SJSA1 (cell line): ENCODE results near the gene NMRAL1. TPM values are rescaled to one million over a fixed set of nuclear protein-coding genes. Genes with fewer than 3 reads are reported as not detected.
A peak's percentile ranks its signal among the peaks of the same experiment; 100 is the strongest.

Experiments
- DNase-seq, 2 experiments: peaks; one replicate each; pipeline ENCODE4 v3.0.0-alpha.2; 2015 to 2020; ENCODE audit warnings: low spot score in 2 of 2, low read depth in 1 of 2
- H3K27ac ChIP-seq: fragments of 250-450 bp; sonication (Bioruptor Pico); 2 replicates; pipeline ENCODE4 v1.5.1; 2020; ENCODE audit warnings: mild to moderate bottlenecking, moderate library complexity
- H3K27me3 ChIP-seq: fragments of 250-450 bp; sonication (Bioruptor Pico); replicated peaks from 2 replicates; pipeline ENCODE4 v1.5.1; 2020; ENCODE audit warnings: mild to moderate bottlenecking, moderate library complexity
- H3K36me3 ChIP-seq: fragments of 250-450 bp; sonication (Bioruptor Pico); 2 replicates; pipeline ENCODE4 v1.5.1; 2020; ENCODE audit warnings: mild to moderate bottlenecking
- H3K4me1 ChIP-seq: fragments of 250-450 bp; sonication (Bioruptor Pico); replicated peaks from 2 replicates; pipeline ENCODE4 v1.6.1; 2021; ENCODE audit warnings: mild to moderate bottlenecking
- H3K4me3 ChIP-seq: fragments of 250-450 bp; sonication (Bioruptor Pico); 2 replicates; pipeline ENCODE4 v1.5.1; 2020; ENCODE audit warnings: mild to moderate bottlenecking
- H3K9me3 ChIP-seq: fragments of 250-450 bp; sonication (Bioruptor Pico); replicated peaks from 2 replicates; pipeline ENCODE4 v1.5.1; 2020; ENCODE audit warnings: mild to moderate bottlenecking
- total RNA-seq: library from RNA; depleted of rRNA; stranded (reverse); fragments of >200 nt; shearing (Covaris generic); gene quantifications from 2 replicates; pipeline ENCODE4 v1.2.3, GENCODE V29; 2014

The NMRAL1 gene
- total RNA-seq, 1 experiment from 2014 or later = 9.5 TPM

- no peaks in the 10 kb centered on the region for H3K27me3 ChIP-seq
- H3K36me3 ChIP-seq = peaks cover 96% of the 10 kb centered on the region
- no peaks in the 10 kb centered on the region for H3K9me3 ChIP-seq
- no peak overlapping the region for H3K27ac ChIP-seq
- DNase-seq = no peak
- H3K4me1 ChIP-seq = no peaks in the 10 kb centered on the region
- no peak overlapping the region for H3K4me3 ChIP-seq
These were observed 32.1 kb downstream of the NMRAL1 start for GRCh38 chr16:4442371-4442770.

- no peaks in the 10 kb centered on the region for H3K9me3 ChIP-seq
- H3K36me3 ChIP-seq = peaks cover 94% of the 10 kb centered on the region
- DNase-seq = no peak
- no peaks in the 10 kb centered on the region for H3K4me1 ChIP-seq
- H3K27me3 ChIP-seq = no peaks in the 10 kb centered on the region
- no peak overlapping the region for H3K27ac ChIP-seq
- H3K4me3 ChIP-seq = no peak overlapping the region
These were observed 37.1 kb downstream of the NMRAL1 start for GRCh38 chr16:4437366-4437765.

DNA sequence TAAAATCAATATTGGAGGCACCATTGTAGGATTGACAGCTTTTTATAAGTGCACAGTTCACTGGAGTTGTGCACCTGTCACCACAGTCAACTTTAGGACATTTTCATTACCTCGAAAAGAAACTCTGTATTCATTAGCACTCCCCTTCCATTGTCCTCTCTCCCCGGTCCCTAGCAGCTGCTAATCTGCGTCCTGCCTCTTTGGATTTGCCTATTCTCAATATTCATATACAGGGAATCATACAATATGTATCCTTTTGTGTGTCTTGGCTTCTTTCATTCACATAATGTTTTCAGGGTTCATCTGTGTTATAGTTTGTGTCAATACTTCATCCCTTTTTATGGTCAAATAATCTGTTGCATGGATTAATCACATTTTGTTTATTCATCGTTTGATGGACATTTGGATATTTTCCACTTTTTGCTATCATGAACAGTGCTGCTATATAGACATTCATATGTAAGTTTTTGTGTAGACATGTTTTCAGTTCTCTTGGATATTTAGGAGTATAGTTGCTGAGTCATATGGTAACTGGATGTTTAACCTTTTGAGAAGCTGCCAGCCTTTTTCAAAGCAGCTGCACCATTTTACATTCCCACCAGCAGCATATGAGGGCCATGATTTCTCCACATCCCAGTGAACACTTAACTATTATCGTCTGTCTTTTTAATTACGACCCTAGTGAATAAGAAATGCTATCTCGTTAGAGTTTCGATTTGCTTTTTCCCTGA, 38.9 kb downstream of the NMRAL1 start:
- peaks cover 89% of the 10 kb centered on the region for H3K36me3 ChIP-seq
- no peaks in the 10 kb centered on the region for H3K4me1 ChIP-seq
- H3K27ac ChIP-seq = no peak overlapping the region
- no peaks in the 10 kb centered on the region for H3K9me3 ChIP-seq
- DNase-seq = no peak
- H3K4me3 ChIP-seq = no peak overlapping the region
- H3K27me3 ChIP-seq = no peaks in the 10 kb centered on the region

DNA sequence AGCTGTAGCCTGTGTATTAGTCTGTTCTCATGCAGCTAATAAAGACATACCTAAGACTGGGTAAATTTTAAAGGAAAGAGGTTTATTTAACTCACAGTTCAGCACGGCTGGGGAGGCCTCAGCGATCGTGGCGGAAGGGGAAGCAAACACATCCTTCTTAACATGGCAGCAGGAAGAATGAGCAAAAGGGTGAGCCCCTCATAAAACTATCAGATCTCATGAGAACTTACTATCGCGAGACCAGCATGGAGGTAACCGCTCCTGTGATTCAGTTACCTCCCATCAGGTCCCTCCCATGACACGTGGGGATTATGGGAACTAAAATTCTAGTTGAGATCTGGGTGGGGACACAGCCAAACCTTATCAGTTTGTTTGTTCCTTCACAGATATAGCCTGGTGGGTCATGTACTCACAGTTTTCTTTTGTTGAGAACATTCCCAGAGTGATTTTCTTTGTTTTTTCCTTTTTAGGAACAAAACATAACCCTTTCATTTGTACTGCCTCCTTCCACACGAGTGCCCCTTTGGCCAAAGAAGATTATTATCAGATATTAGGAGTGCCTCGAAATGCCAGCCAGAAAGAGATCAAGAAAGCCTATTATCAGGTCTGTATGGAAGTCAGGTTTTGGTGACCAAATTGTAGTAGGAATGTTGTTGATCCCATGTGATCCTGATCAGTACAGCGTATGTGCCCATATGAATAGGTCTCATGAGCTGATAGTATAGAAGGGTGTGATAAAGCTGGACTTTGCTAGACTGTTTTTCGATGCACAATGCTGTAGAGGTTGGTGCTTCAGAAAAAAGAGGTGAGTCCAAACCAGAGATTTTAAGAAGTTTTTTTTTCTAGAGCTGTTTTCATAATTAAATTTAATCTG, 40.3 kb downstream of the NMRAL1 start:
- H3K36me3 ChIP-seq = peaks cover 81% of the 10 kb centered on the region
- H3K27me3 ChIP-seq = no peaks in the 10 kb centered on the region
- H3K4me1 ChIP-seq = no peaks in the 10 kb centered on the region
- H3K27ac ChIP-seq = no peak overlapping the region
- no peak overlapping the region for H3K4me3 ChIP-seq
- no peaks in the 10 kb centered on the region for H3K9me3 ChIP-seq
- no peak for DNase-seq

GRCh38 chr16:4433228-4433627, 41.2 kb downstream of the NMRAL1 start:
- Histone ChIP-seq H3K27me3 (no peaks in the 10 kb centered on the region), H3K4me1 (no peaks in the 10 kb centered on the region), H3K4me3 (no peak overlapping the region), H3K27ac (no peak overlapping the region), H3K36me3 (peaks cover 78% of the 10 kb centered on the region), H3K9me3 (no peaks in the 10 kb centered on the region)
- no peak for DNase-seq

DNA sequence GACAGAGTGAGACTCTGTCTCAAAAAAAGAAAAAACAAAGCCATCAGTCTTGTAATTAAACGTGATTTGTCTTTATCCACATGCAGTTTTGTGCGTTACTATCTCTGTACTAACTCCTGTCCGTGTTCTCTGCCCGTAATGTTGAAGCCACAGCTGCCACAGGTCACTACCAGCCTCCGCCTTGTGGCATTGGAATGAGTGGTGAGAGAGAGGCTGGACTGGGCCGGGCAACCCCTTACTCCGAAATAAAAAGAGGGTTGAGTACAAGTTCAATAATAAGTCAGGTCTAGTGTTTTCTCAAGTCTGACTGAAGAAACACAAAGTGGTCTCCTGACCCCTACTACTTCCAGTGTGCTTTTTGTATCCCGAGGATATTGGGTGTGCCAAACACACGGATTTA, 43.4 kb downstream of the NMRAL1 start:
- Histone ChIP-seq H3K9me3 (no peaks in the 10 kb centered on the region), H3K27ac (no peak overlapping the region), H3K27me3 (no peaks in the 10 kb centered on the region), H3K4me3 (no peak overlapping the region), H3K36me3 (peaks cover 74% of the 10 kb centered on the region), H3K4me1 (peaks cover 8% of the 10 kb centered on the region)
- DNase-seq = no peak

GRCh38 chr16:4428500-4428899, 45.9 kb downstream of the NMRAL1 start:
- H3K4me1 ChIP-seq = peaks cover 14% of the 10 kb centered on the region
- no peaks in the 10 kb centered on the region for H3K9me3 ChIP-seq
- no peak for DNase-seq
- no peak overlapping the region for H3K27ac ChIP-seq
- peaks cover 55% of the 10 kb centered on the region for H3K36me3 ChIP-seq
- H3K27me3 ChIP-seq = no peaks in the 10 kb centered on the region
- H3K4me3 ChIP-seq = no peak overlapping the region

GRCh38 chr16:4426722-4427372, 47.6 kb downstream of the NMRAL1 start:
- DNase-seq = no peak
- H3K27ac ChIP-seq = no peak overlapping the region
- peaks cover 43% of the 10 kb centered on the region for H3K36me3 ChIP-seq
- no peaks in the 10 kb centered on the region for H3K27me3 ChIP-seq
- H3K9me3 ChIP-seq = no peaks in the 10 kb centered on the region
- H3K4me3 ChIP-seq = peak overlapping the region; percentile 80
- peaks cover 14% of the 10 kb centered on the region for H3K4me1 ChIP-seq

GRCh38 chr16:4426021-4426684, 48.3 kb downstream of the NMRAL1 start:
- DNase-seq = no peak
- peak overlapping the region; percentile 88 for H3K27ac ChIP-seq
- peaks cover 37% of the 10 kb centered on the region for H3K36me3 ChIP-seq
- H3K9me3 ChIP-seq = no peaks in the 10 kb centered on the region
- no peaks in the 10 kb centered on the region for H3K27me3 ChIP-seq
- peaks cover 14% of the 10 kb centered on the region for H3K4me1 ChIP-seq
- H3K4me3 ChIP-seq = peak overlapping the region; percentile 80

- Histone ChIP-seq H3K27me3 (no peaks in the 10 kb centered on the region), H3K27ac (peak within 1 kb of the TSS; percentile 88), H3K9me3 (no peaks in the 10 kb centered on the region), H3K4me1 (peaks cover 14% of the 10 kb centered on the region), H3K36me3 (peaks cover 32% of the 10 kb centered on the region), H3K4me3 (peak within 1 kb of the TSS; percentile 80)
- peak; percentile 92 to 98 for DNase-seq
These were observed 48.9 kb downstream of the NMRAL1 start, which contains the start of gene DNAJA3 for GRCh38 chr16:4425378-4426020. DNAJA3 (plus strand) TSS chr16:4425868; CDS start chr16:4425882, 14 bp downstream.

DNA sequence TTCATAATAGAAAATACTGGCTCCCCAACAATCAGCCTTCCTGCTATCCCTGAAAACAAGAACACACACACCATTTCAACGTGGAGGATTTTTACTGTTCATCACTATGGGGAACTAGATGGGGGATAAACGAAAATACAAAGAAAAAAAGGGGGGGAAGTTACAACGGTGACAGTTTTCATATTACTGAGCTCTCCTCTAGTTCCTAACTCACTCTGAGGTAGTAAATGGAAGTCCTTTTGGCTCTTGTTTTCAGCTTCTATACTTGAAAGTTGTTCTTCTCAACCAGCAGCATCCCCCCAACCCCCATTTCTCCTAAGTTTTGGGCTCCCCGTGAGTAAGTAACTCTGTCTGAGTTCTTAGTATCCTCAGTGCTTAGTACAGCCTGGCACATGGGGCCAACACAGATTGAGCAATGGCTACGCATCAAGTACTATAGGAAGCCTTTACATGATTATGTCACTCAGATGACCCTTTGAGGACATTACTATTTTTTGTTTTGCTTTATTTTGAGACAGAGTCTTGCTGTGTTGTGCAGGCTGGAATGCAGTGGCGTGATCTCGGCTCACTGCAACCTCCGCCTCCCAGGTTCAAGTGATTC, 53.8 kb downstream of the NMRAL1 start:
- H3K36me3 ChIP-seq = peaks cover 8% of the 10 kb centered on the region
- no peaks in the 10 kb centered on the region for H3K27me3 ChIP-seq
- no peak overlapping the region for H3K4me3 ChIP-seq
- H3K4me1 ChIP-seq = peaks cover 22% of the 10 kb centered on the region
- H3K9me3 ChIP-seq = peaks cover 5% of the 10 kb centered on the region; the same call in 1 of the 2 replicates
- no peak overlapping the region for H3K27ac ChIP-seq
- DNase-seq = no peak

GRCh38 chr16:4419402-4419959, 54.9 kb downstream of the NMRAL1 start:
- Histone ChIP-seq H3K4me1 (peaks cover 24% of the 10 kb centered on the region), H3K9me3 (peaks cover 5% of the 10 kb centered on the region; the same call in 1 of the 2 replicates), H3K36me3 (peaks cover 10% of the 10 kb centered on the region), H3K27me3 (no peaks in the 10 kb centered on the region), H3K4me3 (no peak overlapping the region), H3K27ac (no peak overlapping the region)
- DNase-seq = no peak
